GM19463 (cell line): Measurements from ENCODE around the gene MS4A10.

Experiments
- ATAC-seq: cut with Tn5 transposase; IDR thresholded peaks from one replicate; pipeline ENCODE4 v1.9.1; 2021; ENCODE audit warnings: mild to moderate bottlenecking, moderate library complexity; ENCODE audit not compliant: unreplicated experiment

The MS4A10 gene

DNA sequence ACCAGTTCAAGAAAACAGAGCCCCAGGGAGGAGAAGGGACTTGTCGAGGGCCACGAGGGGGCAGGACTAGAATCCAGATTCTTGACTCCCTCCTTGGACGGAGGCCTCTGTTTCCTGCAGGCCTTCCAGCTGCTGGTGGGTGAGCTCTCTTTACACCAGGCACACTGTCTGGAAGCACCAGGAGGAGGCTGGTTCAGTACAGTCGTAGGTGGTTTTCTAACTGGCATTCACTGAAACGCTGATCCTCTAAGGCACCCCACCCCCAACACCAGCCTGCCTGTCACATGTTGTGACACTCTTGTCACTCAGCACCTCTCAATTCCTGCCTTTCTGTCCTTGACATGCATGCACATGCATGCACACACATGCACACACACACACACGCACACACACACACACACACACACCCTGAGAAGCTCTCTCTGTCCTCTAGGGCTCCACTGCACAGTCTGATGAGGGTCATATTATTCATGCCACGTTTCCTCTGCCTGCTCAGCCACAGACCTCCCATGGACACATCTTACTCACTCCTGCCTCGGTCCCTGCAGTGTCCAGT lies 751 bp downstream of the MS4A10 start:
- no peak for ATAC-seq

DNA sequence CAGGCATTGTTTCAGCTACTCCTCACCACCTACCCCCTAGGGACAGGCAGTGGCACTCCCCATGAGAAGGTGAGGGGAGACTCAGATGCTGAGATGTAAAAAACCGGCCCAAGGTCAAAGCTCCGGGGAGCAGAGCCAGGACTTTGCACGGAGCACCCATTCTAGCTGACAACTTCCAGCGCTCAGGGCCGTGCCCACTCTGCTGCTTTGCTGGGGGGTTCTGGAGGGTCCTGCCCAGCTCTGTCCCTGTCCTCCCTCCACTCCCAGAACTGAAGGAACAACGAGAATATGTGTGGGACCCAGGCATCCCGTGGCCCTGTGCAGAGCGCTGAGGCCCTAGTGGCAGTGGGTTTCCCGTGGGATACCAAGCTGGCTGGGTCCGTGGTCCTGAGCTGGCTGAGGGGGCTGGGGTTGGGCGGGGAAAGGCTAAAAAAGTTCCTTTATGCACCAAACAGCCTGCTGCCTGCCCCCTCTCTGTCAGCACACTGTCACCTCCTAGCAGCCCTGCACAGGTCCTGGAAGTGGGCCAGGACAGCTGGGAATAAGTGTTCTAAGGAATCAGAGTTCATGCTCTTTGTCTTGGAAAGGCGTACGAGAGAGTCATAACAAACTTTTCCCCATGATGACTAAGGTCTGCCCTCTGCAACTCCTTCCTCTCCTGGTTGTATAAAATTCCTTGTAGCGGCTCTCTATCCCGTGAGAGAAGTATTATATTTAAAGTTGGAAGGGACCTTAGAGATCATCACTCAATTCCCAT lies 1.9 kb downstream of the MS4A10 start:
- ATAC-seq, result no peak

GRCh38 chr11:60788401-60789125 lies 3.4 kb downstream of the MS4A10 start:
- no peak for ATAC-seq

GRCh38 chr11:60790726-60791125 lies 5.6 kb downstream of the MS4A10 start:
- no peak for ATAC-seq

DNA sequence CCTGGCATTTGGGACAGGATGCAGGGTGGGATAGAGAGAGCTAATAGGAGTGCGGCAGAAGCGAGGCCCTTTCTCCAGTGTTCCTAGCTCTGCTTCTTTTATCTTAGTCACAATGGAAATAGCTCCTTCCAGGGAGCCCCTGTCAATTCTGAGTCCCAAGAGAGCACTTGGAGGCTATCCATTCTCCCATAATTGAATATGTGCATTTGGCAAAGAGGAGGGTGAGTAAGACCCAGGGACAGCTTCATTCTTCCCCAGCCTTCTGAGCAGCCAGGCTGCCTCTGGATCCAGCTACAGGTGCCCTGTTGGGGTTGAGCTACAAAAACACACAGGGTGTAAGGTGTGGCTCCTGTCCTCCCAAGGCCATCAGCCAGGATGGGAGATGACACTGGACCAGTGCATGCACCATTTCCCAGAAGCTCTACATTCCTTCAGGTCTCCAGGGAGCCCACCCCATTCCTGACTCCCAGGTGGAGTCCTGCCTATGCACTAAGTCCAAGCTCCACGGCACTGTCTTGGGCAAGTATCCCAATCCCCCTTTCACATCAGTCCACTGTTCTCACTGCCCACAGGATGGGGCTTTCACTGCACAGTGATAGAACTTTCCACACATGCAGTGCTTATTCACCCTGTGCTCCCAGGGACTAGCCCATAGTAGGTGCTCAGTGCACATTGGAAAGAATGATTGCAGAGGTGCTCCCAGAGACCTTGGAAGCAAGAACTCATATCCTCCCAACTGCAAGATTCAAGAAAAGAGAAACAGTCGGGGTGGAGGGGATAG lies 6.2 kb downstream of the MS4A10 start:
- ATAC-seq, result no peak

DNA sequence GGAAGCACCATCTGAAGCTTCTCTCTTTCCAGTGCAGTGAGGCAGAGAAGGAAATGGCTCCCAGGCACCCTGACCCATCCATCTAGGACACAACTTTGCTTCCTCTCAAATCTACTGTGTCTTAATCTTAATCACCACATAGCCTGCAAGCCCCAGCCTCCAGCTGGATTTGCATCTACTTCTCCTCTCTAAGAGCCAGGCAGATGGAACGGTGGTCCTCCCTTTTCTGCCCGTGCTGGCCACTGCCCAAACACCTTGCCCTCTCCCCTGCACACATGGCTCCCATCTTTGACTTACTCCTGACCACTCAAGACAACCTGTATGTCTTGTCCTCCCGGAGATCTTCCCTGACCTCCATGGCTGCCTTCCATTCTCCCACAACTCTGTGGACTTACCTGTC lies 7.4 kb downstream of the MS4A10 start:
- no peak for ATAC-seq

DNA sequence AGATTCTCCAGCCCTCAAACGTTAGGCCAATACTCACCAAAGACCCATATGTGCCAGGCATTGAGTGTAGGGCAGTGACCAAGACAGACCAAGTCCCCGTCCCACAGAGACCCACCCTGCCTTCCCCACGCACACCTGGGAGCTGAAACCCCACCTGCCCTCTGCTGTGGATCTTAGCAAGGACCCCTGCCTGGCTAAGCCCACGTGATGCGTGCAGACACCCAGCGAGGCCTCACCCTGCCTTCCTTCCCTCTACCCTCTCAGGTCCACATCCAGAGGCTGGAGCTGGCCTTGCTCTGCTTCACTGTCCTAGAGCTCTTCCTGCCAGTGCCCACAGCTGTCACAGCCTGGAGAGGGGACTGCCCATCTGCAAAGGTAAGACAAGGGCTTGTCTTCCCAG lies 10.2 kb downstream of the MS4A10 start:
- ATAC-seq, result no peak

DNA sequence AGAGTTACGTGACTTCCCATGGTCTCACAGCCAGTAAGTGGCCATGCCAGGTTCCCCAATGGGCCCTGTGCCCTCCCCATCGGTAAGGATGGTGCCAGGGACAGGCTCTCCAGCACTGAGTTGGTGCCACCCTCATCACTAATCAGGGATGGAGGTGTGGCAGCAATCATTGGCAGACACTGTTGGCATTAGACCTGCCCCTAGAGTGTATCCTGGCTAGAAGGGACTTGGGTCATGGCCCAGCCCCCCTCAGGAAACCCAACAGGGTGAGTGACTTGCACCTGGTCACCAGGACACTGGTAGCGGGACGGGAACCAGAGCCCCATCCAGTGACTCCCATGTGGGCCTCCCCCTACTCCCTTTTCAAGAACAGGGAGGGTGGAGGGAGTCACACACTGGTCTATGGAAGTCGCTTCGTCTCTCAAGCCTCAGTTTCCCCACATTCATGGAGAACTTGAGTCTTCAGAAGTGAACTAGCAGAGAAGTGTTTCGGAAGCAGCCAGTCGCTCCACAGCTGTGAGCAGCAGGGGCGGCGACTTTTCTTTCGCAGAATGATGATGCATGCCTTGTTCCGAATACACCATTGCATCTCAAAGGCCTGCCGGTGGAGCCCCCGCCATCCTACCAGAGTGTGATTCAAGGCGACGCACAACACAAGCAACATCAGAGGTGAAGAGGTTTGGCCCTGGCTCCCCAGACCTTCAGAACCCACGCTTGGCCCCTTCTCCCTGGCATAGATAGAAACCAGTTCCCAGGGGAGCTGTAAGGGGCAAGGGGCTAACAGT lies 12.9 kb downstream of the MS4A10 start:
- no peak for ATAC-seq

- ATAC-seq, result no peak
Measured at GRCh38 chr11:60798631-60799030, 13.5 kb downstream of the MS4A10 start.

- ATAC-seq, result no peak
Measured at GRCh38 chr11:60801194-60801593, 16.1 kb downstream of the MS4A10 start.

DNA sequence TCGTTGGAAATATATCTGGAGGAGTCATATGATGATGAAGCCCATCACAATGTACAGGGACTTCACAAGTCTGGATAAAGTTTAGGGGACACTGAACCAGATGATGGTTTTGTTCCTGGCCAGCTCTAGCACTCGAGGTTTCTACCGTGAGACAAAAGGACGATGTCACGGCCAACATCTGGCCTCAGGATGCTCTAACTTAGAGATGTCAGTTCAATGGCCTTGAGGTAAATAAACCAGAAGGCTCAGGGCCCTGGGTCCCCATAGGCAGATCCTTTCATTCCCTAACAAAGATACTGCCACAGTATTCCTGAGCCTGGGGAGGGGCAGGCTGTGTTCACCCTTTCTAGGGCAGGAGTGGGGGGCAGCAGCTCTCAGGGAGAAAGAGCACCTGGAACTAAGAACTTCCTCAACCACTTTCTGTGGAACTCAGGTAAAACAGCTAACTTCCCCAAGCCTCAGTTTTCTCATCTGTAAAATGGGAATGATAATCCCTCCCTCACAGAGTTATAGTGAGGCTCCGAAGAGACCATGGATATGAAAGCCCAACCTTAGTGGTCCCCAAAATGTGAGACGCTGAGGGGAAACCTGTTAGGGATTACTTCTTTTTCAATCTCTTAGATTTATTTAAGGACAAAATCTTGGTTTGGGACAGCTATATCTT lies 18.3 kb downstream of the MS4A10 start:
- ATAC-seq, result no peak

DNA sequence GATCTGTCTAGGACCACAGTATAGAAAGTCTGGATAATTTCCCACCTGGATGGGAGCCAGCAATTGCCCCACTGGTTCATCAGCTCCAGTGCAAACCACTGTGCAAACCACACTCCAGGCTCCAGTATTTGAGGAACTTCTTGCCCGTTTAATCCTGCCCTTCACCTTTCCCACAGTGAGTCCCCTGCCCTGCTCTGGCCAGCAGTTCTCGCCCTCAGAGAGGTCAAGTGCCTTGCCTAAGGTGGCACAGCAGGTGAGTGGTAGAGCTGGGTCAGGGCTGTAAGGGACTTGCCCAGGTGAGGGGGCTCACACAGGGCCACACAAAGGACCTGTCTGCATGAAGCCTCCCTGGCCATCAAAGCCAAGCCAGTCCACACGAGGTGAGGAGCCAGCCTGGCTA lies 24.1 kb downstream of the MS4A10 start:
- no peak for ATAC-seq

- no peak for ATAC-seq
Measured at GRCh38 chr11:60809691-60810090, 24.6 kb downstream of the MS4A10 start.

GRCh38 chr11:60810151-60810550 lies 25.0 kb downstream of the MS4A10 start:
- no peak for ATAC-seq

DNA sequence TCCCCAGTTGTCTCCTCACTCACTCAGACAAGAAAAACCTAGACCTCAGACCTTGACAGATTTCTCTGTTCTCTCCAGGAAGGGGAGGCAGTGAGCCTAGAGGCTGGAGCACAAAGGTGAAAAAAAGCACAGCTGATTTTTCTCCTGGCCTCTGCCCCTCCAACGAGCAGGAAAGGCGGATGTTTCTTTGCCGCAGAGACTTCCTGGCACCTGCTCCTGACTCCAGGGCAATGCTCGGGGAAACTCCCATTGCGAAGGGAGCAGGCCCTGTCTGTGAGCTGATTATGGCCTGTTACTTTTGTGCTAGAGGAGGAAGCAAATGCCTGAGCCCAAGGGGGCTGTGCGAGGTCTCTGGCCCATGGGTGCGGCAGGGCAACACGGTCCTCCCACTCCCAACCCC lies 25.4 kb downstream of the MS4A10 start:
- ATAC-seq, result no peak

DNA sequence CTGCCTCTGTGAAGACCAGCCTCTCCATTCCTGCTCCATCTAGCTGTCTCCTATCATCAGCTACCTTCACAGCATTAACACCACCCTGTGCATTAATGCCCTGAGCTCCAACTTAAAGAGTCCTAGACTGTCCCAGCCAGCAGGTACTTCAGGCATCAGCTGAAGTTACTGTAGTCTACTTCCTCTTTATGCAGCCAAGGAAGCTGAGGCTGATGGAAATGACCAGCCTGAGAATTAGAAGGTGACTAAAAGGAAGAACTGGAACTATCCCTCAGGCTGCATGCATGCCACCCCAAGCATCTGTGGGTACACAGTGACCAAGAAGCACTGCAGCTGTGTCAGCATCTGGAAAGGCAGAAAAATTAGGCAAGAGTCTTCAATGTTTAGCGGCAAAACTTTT lies 28.2 kb downstream of the MS4A10 start:
- ATAC-seq, result no peak

DNA sequence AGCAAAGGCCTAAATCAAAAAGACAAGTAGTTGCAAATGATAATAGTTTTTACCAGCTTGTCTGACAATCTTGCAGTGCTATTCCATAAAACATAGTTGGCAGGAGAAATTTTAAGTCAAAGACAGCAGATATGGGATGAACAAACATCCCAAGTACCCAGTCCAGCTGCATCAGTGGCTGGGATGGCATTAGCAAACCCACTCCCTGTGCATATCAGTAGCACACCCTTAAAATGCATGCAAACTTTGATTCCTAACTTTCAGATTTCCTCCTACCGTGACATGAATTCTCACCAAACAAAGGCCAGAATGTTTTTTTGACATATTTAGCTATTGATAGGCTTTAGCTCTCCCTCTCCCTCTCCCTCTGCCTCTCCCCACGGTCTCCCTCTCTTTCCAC lies 29.0 kb downstream of the MS4A10 start:
- ATAC-seq, result no peak

DNA sequence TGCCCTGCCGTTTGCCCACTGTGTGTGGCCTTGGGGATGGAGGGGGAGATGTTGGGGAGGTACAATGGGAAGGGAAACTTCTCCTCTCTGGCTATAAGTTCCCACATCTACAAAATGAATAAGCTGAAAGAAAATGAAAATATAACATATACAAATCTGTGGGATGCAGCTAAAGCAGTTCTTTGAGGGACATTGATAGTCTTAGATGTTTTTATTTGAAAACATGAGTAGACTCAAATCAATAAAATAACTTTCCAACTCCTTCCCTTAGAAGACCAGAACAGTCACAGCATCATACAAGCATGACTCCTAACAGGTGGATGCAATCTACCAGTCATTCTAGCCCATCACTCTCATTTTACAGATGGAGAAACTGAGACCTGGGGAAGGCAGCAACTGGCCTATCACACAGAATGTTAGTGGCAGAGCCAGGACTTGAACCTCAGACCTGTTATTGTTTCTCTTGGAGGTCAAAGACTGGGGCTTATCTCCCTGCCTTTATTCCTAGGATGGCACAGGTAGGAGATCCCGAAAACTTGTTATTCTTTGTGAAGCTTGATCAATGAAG lies 31.5 kb downstream of the MS4A10 start:
- ATAC-seq, result no peak

DNA sequence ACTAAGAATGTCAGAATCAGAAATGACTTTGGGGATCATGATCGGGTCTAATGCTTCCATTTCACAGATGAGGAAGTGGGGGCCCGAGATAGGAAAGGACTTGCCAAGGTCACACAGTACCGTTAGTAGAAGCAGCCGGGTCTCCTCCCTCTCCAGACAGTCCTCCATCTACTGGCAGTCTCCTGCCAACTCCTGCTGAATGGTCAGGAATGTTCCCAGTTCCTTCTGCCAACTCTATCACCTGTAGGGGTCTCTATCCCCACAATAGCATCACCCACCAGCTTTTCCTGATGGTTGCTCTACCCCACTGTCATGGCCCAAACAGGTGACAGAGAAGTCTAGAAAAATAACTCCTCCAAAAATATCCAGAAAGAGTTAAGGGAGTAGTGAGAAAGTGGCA lies 32.9 kb downstream of the MS4A10 start:
- ATAC-seq, result no peak
